ENCODE measurements around the gene CCDC51. TPM values are rescaled to one million over a fixed set of nuclear protein-coding genes. Genes with fewer than 3 reads are reported as not detected.
A peak's percentile ranks its signal among the peaks of the same experiment; 100 is the strongest.

The CCDC51 gene
- total RNA-seq, 1 experiment from 2014 or later: 11.8 TPM

GRCh38 chr3:48440590-48440958 lies 655 bp upstream of the CCDC51 start:
- TF ChIP-seq, protein P1, sequence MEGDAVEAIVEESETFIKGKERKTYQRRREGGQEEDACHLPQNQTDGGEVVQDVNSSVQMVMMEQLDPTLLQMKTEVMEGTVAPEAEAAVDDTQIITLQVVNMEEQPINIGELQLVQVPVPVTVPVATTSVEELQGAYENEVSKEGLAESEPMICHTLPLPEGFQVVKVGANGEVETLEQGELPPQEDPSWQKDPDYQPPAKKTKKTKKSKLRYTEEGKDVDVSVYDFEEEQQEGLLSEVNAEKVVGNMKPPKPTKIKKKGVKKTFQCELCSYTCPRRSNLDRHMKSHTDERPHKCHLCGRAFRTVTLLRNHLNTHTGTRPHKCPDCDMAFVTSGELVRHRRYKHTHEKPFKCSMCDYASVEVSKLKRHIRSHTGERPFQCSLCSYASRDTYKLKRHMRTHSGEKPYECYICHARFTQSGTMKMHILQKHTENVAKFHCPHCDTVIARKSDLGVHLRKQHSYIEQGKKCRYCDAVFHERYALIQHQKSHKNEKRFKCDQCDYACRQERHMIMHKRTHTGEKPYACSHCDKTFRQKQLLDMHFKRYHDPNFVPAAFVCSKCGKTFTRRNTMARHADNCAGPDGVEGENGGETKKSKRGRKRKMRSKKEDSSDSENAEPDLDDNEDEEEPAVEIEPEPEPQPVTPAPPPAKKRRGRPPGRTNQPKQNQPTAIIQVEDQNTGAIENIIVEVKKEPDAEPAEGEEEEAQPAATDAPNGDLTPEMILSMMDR (conservative IDR thresholded peaks at IDR 0.05; ENCODE audit: low read depth, low read length): no peak
- TF ChIP-seq EZH2 (IDR thresholded peaks at IDR 0.05; ENCODE audit: borderline replicate concordance, low read depth, low read length, poor library complexity, severe bottlenecking): no peak
- no peaks in the 10 kb centered on the region for H3K27me3 ChIP-seq (replicated peaks; ENCODE audit: insufficient read depth, low read depth, low read length, poor library complexity)
- POLR2A ChIA-PET (ENCODE audit: low non-redundant PET): no interaction called here
- H3K27ac ChIP-seq (ENCODE audit: low read depth, low read length, poor library complexity, severe bottlenecking): peak overlapping the region; percentile 80
- H3K9me3 ChIP-seq (ENCODE audit: low read depth, low read length, poor library complexity, severe bottlenecking): no peaks in the 10 kb centered on the region
- peaks cover 6% of the 10 kb centered on the region for H3K36me3 ChIP-seq (ENCODE audit: insufficient read depth, low read length, poor library complexity, severe bottlenecking)
- DNase-seq (ENCODE audit: low spot score): no peak
- intact Hi-C loops (cut with micrococcal nuclease; ENCODE audit: unreplicated experiment): no loop called here
- H3K4me3 ChIP-seq (ENCODE audit: low read depth, low read length, poor library complexity, severe bottlenecking): peak overlapping the region; percentile 74
- TSS peak; percentile 75 for BruUV-seq (replicated peaks)
- CTCF ChIA-PET: no interaction called here
- H3K4me1 ChIP-seq (ENCODE audit: insufficient read depth, low read length, poor library complexity, severe bottlenecking): no peaks in the 10 kb centered on the region

DNA sequence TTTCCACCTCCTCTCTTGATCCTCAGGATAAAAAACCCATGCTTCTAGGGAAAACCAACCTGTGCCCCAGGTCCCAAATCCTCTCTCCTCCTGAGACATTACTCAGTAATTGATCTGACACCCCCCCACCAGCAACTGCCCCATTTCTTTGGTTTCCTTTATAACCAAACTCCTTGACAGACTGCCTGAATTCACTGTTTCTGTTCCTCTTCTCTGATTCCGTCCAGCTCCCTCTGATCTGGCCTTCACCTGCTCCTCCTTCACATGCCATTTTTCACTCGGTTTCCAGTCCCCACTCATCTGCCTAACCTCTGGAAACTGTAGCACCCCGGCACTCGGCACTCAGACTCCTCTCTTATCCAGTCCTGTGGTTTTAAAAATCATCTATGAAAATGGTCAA lies 2.1 kb downstream of the CCDC51 start:
- no peaks in the 10 kb centered on the region for H3K27me3 ChIP-seq (replicated peaks; ENCODE audit: insufficient read depth, low read depth, low read length, poor library complexity)
- POLR2A ChIA-PET (ENCODE audit: low non-redundant PET): no interaction called here
- intact Hi-C loops (cut with micrococcal nuclease; ENCODE audit: unreplicated experiment): loop anchor here (5.0 kb wide), 1 partner anchor 36 kb away; no protein-coding TSS in a partner anchor
- no peak for DNase-seq (ENCODE audit: low spot score)
- no TSS peak for BruUV-seq (replicated peaks)
- no peak for TF ChIP-seq EZH2 (IDR thresholded peaks at IDR 0.05; ENCODE audit: borderline replicate concordance, low read depth, low read length, poor library complexity, severe bottlenecking)
- TF ChIP-seq, protein P1 (conservative IDR thresholded peaks at IDR 0.05; ENCODE audit: low read depth, low read length): no peak
- no peaks in the 10 kb centered on the region for H3K9me3 ChIP-seq (ENCODE audit: low read depth, low read length, poor library complexity, severe bottlenecking)
- no peak overlapping the region for H3K27ac ChIP-seq (ENCODE audit: low read depth, low read length, poor library complexity, severe bottlenecking)
- H3K4me3 ChIP-seq (ENCODE audit: low read depth, low read length, poor library complexity, severe bottlenecking): no peak overlapping the region
- peaks cover 6% of the 10 kb centered on the region for H3K36me3 ChIP-seq (ENCODE audit: insufficient read depth, low read length, poor library complexity, severe bottlenecking)
- no peaks in the 10 kb centered on the region for H3K4me1 ChIP-seq (ENCODE audit: insufficient read depth, low read length, poor library complexity, severe bottlenecking)
- CTCF ChIA-PET: no interaction called here

DNA sequence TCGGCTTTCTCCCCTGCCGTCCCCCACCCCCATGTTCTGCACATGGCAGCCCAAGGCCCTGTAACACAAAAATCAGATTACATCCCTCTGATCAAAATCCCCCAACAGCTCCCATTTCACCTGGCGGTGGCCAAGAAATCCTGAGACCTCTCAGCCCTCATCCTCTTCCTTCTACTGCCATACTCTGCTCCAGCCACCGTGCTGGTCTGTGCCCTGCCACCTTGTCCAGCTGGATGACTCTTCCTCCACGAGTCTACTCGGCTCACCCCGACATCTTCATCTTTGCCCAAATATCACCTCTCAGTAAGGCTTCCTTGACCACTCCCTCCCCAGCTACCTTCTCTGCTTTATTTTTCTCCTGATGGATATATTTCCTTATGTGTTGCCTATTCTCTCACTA lies 3.1 kb downstream of the CCDC51 start:
- Histone ChIP-seq H3K36me3 (ENCODE audit: insufficient read depth, low read length, poor library complexity, severe bottlenecking) (peaks cover 1% of the 10 kb centered on the region), H3K9me3 (ENCODE audit: low read depth, low read length, poor library complexity, severe bottlenecking) (no peaks in the 10 kb centered on the region), H3K27ac (ENCODE audit: low read depth, low read length, poor library complexity, severe bottlenecking) (no peak overlapping the region), H3K4me3 (ENCODE audit: low read depth, low read length, poor library complexity, severe bottlenecking) (no peak overlapping the region), H3K27me3 (replicated peaks; ENCODE audit: insufficient read depth, low read depth, low read length, poor library complexity) (no peaks in the 10 kb centered on the region), H3K4me1 (ENCODE audit: insufficient read depth, low read length, poor library complexity, severe bottlenecking) (no peaks in the 10 kb centered on the region)
- no peak for DNase-seq (ENCODE audit: low spot score)
- TF ChIP-seq, protein P1 (conservative IDR thresholded peaks at IDR 0.05; ENCODE audit: low read depth, low read length): no peak
- TF ChIP-seq EZH2 (IDR thresholded peaks at IDR 0.05; ENCODE audit: borderline replicate concordance, low read depth, low read length, poor library complexity, severe bottlenecking): no peak
- intact Hi-C loops (cut with micrococcal nuclease; ENCODE audit: unreplicated experiment): loop anchor here (1.0 to 5.0 kb wide), 2 partner anchors 35 to 205 kb away; no protein-coding TSS in a partner anchor
- BruUV-seq (replicated peaks): no TSS peak
- POLR2A ChIA-PET (ENCODE audit: low non-redundant PET): no interaction called here
- CTCF ChIA-PET: interaction anchor here (0.8 to 2.2 kb wide), 6 partner anchors 36 to 242 kb away, joined by 3 to 23 read pairs (median 8); partner anchors contain the start of gene PFKFB4
